GM10266 (cell line): ENCODE data around the gene MSN.

ENCODE experiments used
- DNase-seq: peaks from one replicate; pipeline ENCODE4 v3.0.0; 2012; ENCODE audit errors: extremely low spot score
- TF ChIP-seq, protein P1 (sequence below): IDR thresholded peaks from 2 replicates; pipeline ENCODE4 v1.5.1; 2012; ENCODE audit warnings: mild to moderate bottlenecking, low read depth; ENCODE audit not compliant: control insufficient read depth, insufficient read depth; ENCODE audit errors: missing control alignments

The MSN gene

DNA sequence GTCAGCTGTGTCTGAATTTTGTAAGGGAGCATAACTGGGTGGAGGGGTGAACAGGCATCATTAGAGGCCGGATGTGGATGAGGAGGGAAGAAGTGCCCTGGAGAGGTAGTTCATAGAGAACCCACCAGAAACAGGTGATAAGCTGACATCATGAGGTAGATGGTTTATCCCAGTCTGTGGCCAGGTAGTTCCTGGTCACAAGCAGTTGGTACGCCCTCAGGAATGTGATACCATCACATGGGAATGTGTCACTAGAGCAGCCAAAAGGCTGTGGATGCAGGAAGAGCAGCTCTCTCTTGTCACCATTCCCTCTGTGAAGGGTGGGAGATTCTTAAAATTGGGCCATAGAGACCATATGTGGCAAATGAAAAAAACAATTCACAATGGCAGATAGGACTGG lies 21.9 kb downstream of the MSN start:
- TF ChIP-seq, protein P1, sequence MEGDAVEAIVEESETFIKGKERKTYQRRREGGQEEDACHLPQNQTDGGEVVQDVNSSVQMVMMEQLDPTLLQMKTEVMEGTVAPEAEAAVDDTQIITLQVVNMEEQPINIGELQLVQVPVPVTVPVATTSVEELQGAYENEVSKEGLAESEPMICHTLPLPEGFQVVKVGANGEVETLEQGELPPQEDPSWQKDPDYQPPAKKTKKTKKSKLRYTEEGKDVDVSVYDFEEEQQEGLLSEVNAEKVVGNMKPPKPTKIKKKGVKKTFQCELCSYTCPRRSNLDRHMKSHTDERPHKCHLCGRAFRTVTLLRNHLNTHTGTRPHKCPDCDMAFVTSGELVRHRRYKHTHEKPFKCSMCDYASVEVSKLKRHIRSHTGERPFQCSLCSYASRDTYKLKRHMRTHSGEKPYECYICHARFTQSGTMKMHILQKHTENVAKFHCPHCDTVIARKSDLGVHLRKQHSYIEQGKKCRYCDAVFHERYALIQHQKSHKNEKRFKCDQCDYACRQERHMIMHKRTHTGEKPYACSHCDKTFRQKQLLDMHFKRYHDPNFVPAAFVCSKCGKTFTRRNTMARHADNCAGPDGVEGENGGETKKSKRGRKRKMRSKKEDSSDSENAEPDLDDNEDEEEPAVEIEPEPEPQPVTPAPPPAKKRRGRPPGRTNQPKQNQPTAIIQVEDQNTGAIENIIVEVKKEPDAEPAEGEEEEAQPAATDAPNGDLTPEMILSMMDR: no peak
- no peak for DNase-seq

- no peak for DNase-seq
- TF ChIP-seq, protein P1: no peak
These were observed 22.8 kb downstream of the MSN start for GRCh38 chrX:65690057-65690855.

GRCh38 chrX:65695849-65696449 lies 28.5 kb downstream of the MSN start:
- TF ChIP-seq, protein P1: no peak

DNA sequence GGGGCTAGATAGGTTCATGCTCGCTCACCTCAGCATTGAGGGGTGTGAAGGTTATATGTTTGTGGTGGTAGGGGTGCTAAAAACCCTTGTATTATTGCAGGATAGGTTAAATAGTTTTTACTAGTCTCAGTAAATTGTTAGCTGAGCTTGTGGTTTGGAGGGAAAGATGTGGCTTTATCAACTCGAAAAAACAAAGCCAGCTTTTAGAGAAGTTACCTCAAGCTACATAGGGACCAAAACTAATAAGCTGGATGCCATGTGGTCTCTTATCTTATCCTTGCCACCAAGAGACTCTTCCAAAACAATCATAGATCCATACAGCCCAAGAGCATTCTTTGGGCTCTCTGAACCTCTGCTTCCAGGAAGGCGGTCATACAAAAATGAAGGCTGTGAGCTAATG lies 29.2 kb downstream of the MSN start:
- DNase-seq: no peak
- TF ChIP-seq, protein P1: no peak

More at GRCh38 chrX:65695849-65696449, 28.5 kb downstream of the MSN start:
- DNase-seq: no peak

DNA sequence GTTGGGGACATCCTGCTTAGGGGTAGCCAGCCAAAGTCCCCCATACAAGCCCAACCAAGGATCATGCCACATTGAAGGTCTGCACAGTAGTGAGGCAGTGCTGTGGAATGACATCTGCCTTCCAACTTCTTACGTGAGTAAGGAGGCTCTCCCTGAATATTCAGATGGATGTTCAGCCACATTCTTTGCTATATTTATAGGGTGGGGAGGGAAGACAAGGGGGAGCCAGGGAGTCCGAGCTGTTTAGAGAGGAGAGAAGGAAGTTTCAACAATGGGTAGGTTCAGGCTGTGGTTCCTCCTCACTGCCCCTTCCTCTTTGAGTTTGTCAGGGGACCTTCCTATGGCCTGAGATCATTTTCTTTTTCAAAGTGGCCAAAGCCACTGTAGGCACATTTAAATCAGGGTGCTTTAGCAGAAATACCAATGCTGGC lies 29.8 kb downstream of the MSN start:
- no peak for DNase-seq
- TF ChIP-seq, protein P1: no peak

DNA sequence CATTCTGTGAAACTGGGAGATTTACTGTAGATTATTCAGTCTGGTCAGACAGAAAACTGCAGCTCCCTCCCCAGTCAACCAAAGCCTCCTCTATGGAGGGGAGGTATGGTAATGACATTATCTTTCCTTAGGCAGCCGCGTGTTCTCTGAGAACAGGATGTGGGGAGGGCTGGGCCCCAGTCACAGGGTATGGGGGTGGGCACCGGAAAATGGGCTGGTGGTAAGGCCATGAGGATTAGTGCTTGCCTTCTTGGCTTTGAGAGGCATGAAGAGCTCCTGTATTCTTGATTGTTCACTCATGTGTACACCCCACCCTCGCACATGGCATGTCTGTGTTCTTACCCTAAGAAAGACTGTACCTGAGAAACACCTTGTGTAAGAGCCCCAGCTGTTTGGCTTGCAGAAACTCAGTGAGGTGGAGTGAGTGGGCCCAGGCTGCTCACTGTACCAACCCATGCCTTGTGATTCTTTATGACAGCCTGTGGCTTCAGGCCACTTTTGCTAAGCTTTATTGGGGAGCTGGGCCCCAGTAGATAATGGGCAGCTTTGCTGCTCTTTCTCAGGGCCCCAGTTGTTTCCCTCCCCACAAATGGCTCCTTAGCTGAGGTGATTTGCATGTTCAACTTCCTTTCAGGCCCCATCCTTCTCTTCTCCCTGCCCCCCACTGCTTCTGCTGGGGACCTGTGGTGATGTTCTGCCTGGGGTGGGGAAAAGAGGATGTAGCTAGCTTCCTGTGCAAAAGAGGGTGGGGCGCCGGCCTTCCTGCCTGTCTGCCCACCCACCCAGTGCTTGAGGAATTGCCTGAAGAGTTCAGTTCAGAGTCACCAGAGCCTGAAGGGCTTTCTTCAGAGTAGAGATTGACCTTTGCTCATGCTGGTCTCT lies 30.7 kb downstream of the MSN start:
- peak; percentile 24 for DNase-seq
- TF ChIP-seq, protein P1: no peak
